C4-2B (cell line): ENCODE measurements around the gene DDIAS.

Source experiments
- CTCF ChIP-seq: fragments of 450-650 bp; conservative IDR thresholded peaks from 2 replicates; pipeline ENCODE4 v1.5.1; 2017; ENCODE audit warnings: mild to moderate bottlenecking
- ZFX ChIP-seq: fragments of 450-650 bp; IDR thresholded peaks from 2 replicates; pipeline ENCODE4 v1.6.1; 2017

GRCh38 chr11:82855616-82856015, 45.9 kb upstream of the DDIAS start:
- TF ChIP-seq CTCF (no peak), ZFX (no peak)
